Measurements from ENCODE around the gene ARL15. TPM values are rescaled to one million over a fixed set of nuclear protein-coding genes. Genes with fewer than 3 reads are reported as not detected.
"Not testable (repeated sequence)": the region's sequence is repeated elsewhere in the genome, so short reads cannot be mapped to it uniquely, and the experiment has no call there.

ARL15 gene
- 10 to 100 TPM; 16.6 to 48.8 (median 32.3) TPM for total RNA-seq

GRCh38 chr5:54310433-54311175, at the start of gene ARL15:
ARL15 (minus strand) TSS chr5:54310573.
- intact Hi-C loops (cut with DNase I; ENCODE audit: low total_unique reads), result no loop called here
- peak within 1 kb of the TSS; percentile 97 for H3K4me3 ChIP-seq (ENCODE audit: low read depth, poor library complexity, severe bottlenecking)
- 0% methylated on average over 49 to 50 of the region's 50 CpGs for WGBS, 2 donors
- DNase-seq (ENCODE audit: low spot score in 2 of 2), result peak; percentile 98 to 100
- TF ChIP-seq POLR2A (IDR thresholded peaks at IDR 0.05), result peak in 1 of 2 donors; percentile 93
- no peak for TF ChIP-seq CTCF (IDR thresholded peaks at IDR 0.05)

GRCh38 chr5:54360089-54360488, 49.7 kb upstream of the ARL15 start:
- 28 to 32% methylated on average over 5 of the region's 5 CpGs for WGBS, 2 donors
- DNase-seq (ENCODE audit: low spot score in 2 of 2), result peak in 1 of 2 donors; percentile 32
- H3K4me3 ChIP-seq (ENCODE audit: low read depth, poor library complexity, severe bottlenecking), result no peak overlapping the region
- intact Hi-C loops (cut with DNase I; ENCODE audit: low total_unique reads), result no loop called here
- TF ChIP-seq POLR2A (IDR thresholded peaks at IDR 0.05) (no peak), CTCF (IDR thresholded peaks at IDR 0.05) (no peak)

GRCh38 chr5:54357408-54358058, 47.2 kb upstream of the ARL15 start:
- intact Hi-C loops (cut with DNase I; ENCODE audit: low total_unique reads), result no loop called here
- WGBS, 2 donors, result 23 to 36% methylated on average over 4 of the region's 4 CpGs
- TF ChIP-seq CTCF (IDR thresholded peaks at IDR 0.05), result no peak
- TF ChIP-seq POLR2A (IDR thresholded peaks at IDR 0.05), result no peak
- H3K4me3 ChIP-seq (ENCODE audit: low read depth, poor library complexity, severe bottlenecking), result no peak overlapping the region
- DNase-seq (ENCODE audit: low spot score in 2 of 2), result no peak

GRCh38 chr5:54353933-54354564, 43.7 kb upstream of the ARL15 start:
- H3K4me3 ChIP-seq (ENCODE audit: low read depth, poor library complexity, severe bottlenecking); intact Hi-C loops (cut with DNase I; ENCODE audit: low total_unique reads); DNase-seq (ENCODE audit: low spot score in 2 of 2): not testable (repeated sequence)

- H3K4me3 ChIP-seq (ENCODE audit: low read depth, poor library complexity, severe bottlenecking); intact Hi-C loops (cut with DNase I; ENCODE audit: low total_unique reads); DNase-seq (ENCODE audit: low spot score in 2 of 2): not testable (repeated sequence)
- 32 to 57% methylated on average over 1 of the region's 1 CpG for WGBS, 2 donors
Measured at GRCh38 chr5:54352580-54352979, 42.2 kb upstream of the ARL15 start.

GRCh38 chr5:54347221-54347865, 37.0 kb upstream of the ARL15 start:
- WGBS, 2 donors, result 81 to 82% methylated on average over 5 of the region's 5 CpGs
- intact Hi-C loops (cut with DNase I; ENCODE audit: low total_unique reads), result loop anchor here (5.0 kb wide), 1 partner anchor 1425 kb away; no protein-coding TSS in a partner anchor
- TF ChIP-seq CTCF (IDR thresholded peaks at IDR 0.05), result no peak
- no peak for TF ChIP-seq POLR2A (IDR thresholded peaks at IDR 0.05)
- no peak overlapping the region for H3K4me3 ChIP-seq (ENCODE audit: low read depth, poor library complexity, severe bottlenecking)
- no peak for DNase-seq (ENCODE audit: low spot score in 2 of 2)
